Endothelial cell of umbilical vein (primary cell): Measurements from ENCODE around the gene ZNF43. TPM values are rescaled to one million over a fixed set of nuclear protein-coding genes. Genes with fewer than 3 reads are reported as not detected.

Experiments used
- BruUV-seq: library from RNA; stranded (reverse); fragments of 400-500 nt; replicated peaks from 2 replicates; lab custom pipeline; 2021; lab: Mats Ljungman, UMichigan
- CTCF ChIA-PET: fragments of 300-600, 350-600 bp; sonication (Branson Sonifier 250); formaldehyde crosslinking; loops from one replicate; lab custom pipeline; 2021; ENCODE audit warnings: antibody characterized with exemption, inconsistent platforms; lab: Charles Lee
- POLR2A ChIA-PET: fragments of 300-600, 350-600 bp; sonication (Branson Sonifier 250); formaldehyde crosslinking; loops from one replicate; lab custom pipeline; 2021; ENCODE audit warnings: antibody characterized with exemption, inconsistent platforms; lab: Charles Lee
- DNase-seq: peaks from one replicate; pipeline ENCODE4 v3.0.0-alpha.2; 2011; ENCODE audit warnings: low read depth, low spot score
- FAIRE-seq: peaks from 2 replicates; lab custom pipeline; 2011; peaks lifted over from hg19 to GRCh38; lab: Jason Lieb, UNC
- H2AFZ ChIP-seq: 2 replicates; pipeline ENCODE4 v1.6.0; 2012; ENCODE audit warnings: low read depth, low read length, control low read depth, inconsistent platforms
- H3K27ac ChIP-seq: 2 replicates; pipeline ENCODE4 v1.5.1; 2011; ENCODE audit warnings: low read depth, mild to moderate bottlenecking, control low read depth, low read length, moderate library complexity; ENCODE audit not compliant: insufficient read depth
- H3K27me3 ChIP-seq, 2 experiments: 2 replicates each; pipeline versions ENCODE4 v1.6.0 to v1.6.1; 2011; ENCODE audit warnings: low read length in 2 of 2, mixed read lengths in 1 of 2; ENCODE audit not compliant: control insufficient read depth in 2 of 2, insufficient read depth in 2 of 2
- H3K36me3 ChIP-seq, 2 experiments: 2 replicates in 1 of 2; 3 replicates in 1 of 2; pipeline ENCODE4 v1.5.1; 2011; ENCODE audit warnings: low read length in 2 of 2, mild to moderate bottlenecking in 1 of 2, moderate library complexity in 1 of 2; ENCODE audit not compliant: control insufficient read depth in 2 of 2, insufficient read depth in 2 of 2; ENCODE audit errors: extremely low read depth in 1 of 2
- H3K4me1 ChIP-seq: 3 replicates; pipeline ENCODE4 v1.5.1; 2011; ENCODE audit warnings: mild to moderate bottlenecking, low read length; ENCODE audit not compliant: control insufficient read depth, insufficient read depth; ENCODE audit errors: extremely low read depth
- H3K4me2 ChIP-seq: 2 replicates; pipeline ENCODE4 v1.6.1; 2011; ENCODE audit warnings: low read length, control low read depth, mixed read lengths; ENCODE audit not compliant: insufficient read depth
- H3K4me3 ChIP-seq, 3 experiments: fragments of 200-600 bp in 1 of 3; sonication (generic), shearing (Covaris generic) in 1 of 3; replicated peaks in 1 of 3; 2 replicates each; pipeline ENCODE4 v1.5.1; 2011 to 2016; ENCODE audit warnings: control low read depth in 3 of 3, low read length in 3 of 3, mild to moderate bottlenecking in 2 of 3, inconsistent platforms in 1 of 3, low read depth in 1 of 3, moderate library complexity in 1 of 3; ENCODE audit not compliant: insufficient read depth in 1 of 3
- H3K79me2 ChIP-seq: 2 replicates; pipeline ENCODE4 v1.6.0; 2012; ENCODE audit warnings: low read length, inconsistent platforms; ENCODE audit not compliant: control insufficient read depth, insufficient read depth
- H3K9ac ChIP-seq: replicated peaks from 2 replicates; pipeline ENCODE3; 2011; ENCODE audit warnings: low read length, control low read depth; ENCODE audit not compliant: insufficient read depth; ENCODE audit errors: extremely low read depth
- H3K9me1 ChIP-seq: replicated peaks from 3 replicates; pipeline ENCODE4 v1.6.0; 2011; ENCODE audit warnings: mild to moderate bottlenecking, low read length; ENCODE audit not compliant: control insufficient read depth, insufficient read depth; ENCODE audit errors: extremely low read depth
- H3K9me3 ChIP-seq: replicated peaks from 2 replicates; pipeline ENCODE4 v1.5.1; 2012; ENCODE audit warnings: low read length, inconsistent platforms; ENCODE audit not compliant: control insufficient read depth, insufficient read depth
- H4K20me1 ChIP-seq: replicated peaks from 2 replicates; pipeline ENCODE3; 2011; ENCODE audit warnings: mild to moderate bottlenecking, low read length; ENCODE audit not compliant: control insufficient read depth, insufficient read depth; ENCODE audit errors: extremely low read depth
- CTCF ChIP-seq, 2 donors: IDR thresholded peaks; 1 replicate in 1 of 2; 2 replicates in 1 of 2; pipeline ENCODE4 v1.5.1; 2011; ENCODE audit warnings: low read length in 2 of 2, mild to moderate bottlenecking in 2 of 2, moderate library complexity in 2 of 2, control low read depth in 1 of 2, inconsistent platforms in 1 of 2, low read depth in 1 of 2; ENCODE audit not compliant: insufficient read depth in 1 of 2; ENCODE audit errors: extremely low read depth in 1 of 2
- EZH2 ChIP-seq: IDR thresholded peaks from 2 replicates; pipeline ENCODE4 v1.6.1; 2012; ENCODE audit warnings: borderline replicate concordance, low read depth, mild to moderate bottlenecking, moderate library complexity, low read length, inconsistent platforms; ENCODE audit not compliant: severe bottlenecking
- GATA2 ChIP-seq: IDR thresholded peaks from 2 replicates; pipeline ENCODE4 v1.7.0; 2011; ENCODE audit warnings: low read depth, mild to moderate bottlenecking, moderate library complexity, mixed read lengths, low read length; ENCODE audit not compliant: insufficient read length, insufficient read depth
- JUN ChIP-seq: IDR thresholded peaks from 2 replicates; pipeline ENCODE4 v1.6.1; 2011; ENCODE audit warnings: borderline replicate concordance, low read depth; ENCODE audit not compliant: insufficient read length, insufficient read depth
- MAX ChIP-seq: IDR thresholded peaks from 2 replicates; pipeline ENCODE4 v1.6.1; 2011; ENCODE audit not compliant: insufficient read depth, insufficient read length
- MYC ChIP-seq: IDR thresholded peaks from one replicate; pipeline ENCODE4 v1.6.1; 2011; ENCODE audit warnings: mild to moderate bottlenecking, low read depth, low read length
- POLR2A ChIP-seq: IDR thresholded peaks from 2 replicates; pipeline ENCODE4 v1.6.1; 2012; ENCODE audit warnings: low read depth, mild to moderate bottlenecking, control low read depth, low read length
- POLR2AphosphoS5 ChIP-seq: IDR thresholded peaks from 2 replicates; pipeline ENCODE4 v1.6.1; 2012; ENCODE audit warnings: low read depth, mild to moderate bottlenecking, control low read depth, low read length, moderate library complexity; ENCODE audit not compliant: insufficient read depth
- dilution Hi-C: fragments of 300-500 bp; cut with MboI; formaldehyde crosslinking; loops from one replicate; pipeline ENCODE4 v1.15.0; 2019; ENCODE audit warnings: low sequenced_read_pairs; ENCODE audit not compliant: extremely low pct_ligation_motif_present
- intact Hi-C: fragments of 100-400 bp; cut with micrococcal nuclease; formaldehyde crosslinking; loops from one replicate; pipeline ENCODE4 v1.10.0; 2022
- polyA plus RNA-seq, 4 experiments: library from polyadenylated mRNA; depleted of rRNA in 3 of 4; stranded (reverse) in 3 of 4; unstranded in 1 of 4; fragments of >200 nt; gene quantifications; 2 replicates each; pipeline versions ENCODE4 v1.2.1 to v1.2.3, GENCODE V29; 2011 to 2012; ENCODE audit warnings: missing spikeins in 1 of 4
- total RNA-seq: library from RNA; stranded (reverse); gene quantifications from 2 replicates; pipeline ENCODE4 v1.2.3, GENCODE V29; 2021

ZNF43 gene
- total and polyA plus RNA-seq, 2 donors (not counting 3 experiments of a cell fraction or from before 2014, with no cell fraction given), result 6.4 to 21.1 TPM

GRCh38 chr19:21841081-21841480 is 5.1 kb upstream of the ZNF43 start:
- no peak for FAIRE-seq
- dilution Hi-C loops, result no loop called here
- no peak overlapping the region for H3K27ac ChIP-seq

GRCh38 chr19:21839976-21840375 is 4.0 kb upstream of the ZNF43 start:
- no peaks in the 10 kb centered on the region for H3K9me1 ChIP-seq
- H3K4me3 ChIP-seq, result no peak overlapping the region
- DNase-seq (no peak), FAIRE-seq (no peak)
- intact Hi-C loops (loop anchor here (10.0 kb wide), 1 partner anchor 815 kb away; the partner anchor contains the start of gene ZNF430), dilution Hi-C loops (no loop called here)
- peaks cover 20 to 22% of the 10 kb centered on the region in 2 experiments for H3K36me3 ChIP-seq
- no peaks in the 10 kb centered on the region for H3K27me3 ChIP-seq
- POLR2A ChIA-PET, result no interaction called here
- H3K4me1 ChIP-seq, result no peaks in the 10 kb centered on the region
- H3K9me3 ChIP-seq, result no peaks in the 10 kb centered on the region
- H3K79me2 ChIP-seq, result no peaks in the 10 kb centered on the region
- H4K20me1 ChIP-seq, result no peaks in the 10 kb centered on the region
- BruUV-seq, result no TSS peak
- no peak overlapping the region for H3K27ac ChIP-seq
- CTCF ChIA-PET, result no interaction called here
- TF ChIP-seq MYC (no peak), POLR2A (no peak), JUN (no peak), CTCF (IDR thresholded peaks at IDR 0.05; ENCODE audit: extremely low read depth in 1 of 2, insufficient read depth in 1 of 2, low read depth in 1 of 2, low read length in 2 of 2) (no peak), MAX (no peak), EZH2 (no peak)
- no peak overlapping the region for H3K4me2 ChIP-seq
- H2AFZ ChIP-seq, result no peak overlapping the region
- H3K9ac ChIP-seq, result no peak overlapping the region

More at GRCh38 chr19:21841081-21841480, 5.1 kb upstream of the ZNF43 start:
- no peaks in the 10 kb centered on the region for H3K27me3 ChIP-seq
- no peaks in the 10 kb centered on the region for H3K9me3 ChIP-seq
- ChIA-PET CTCF (interaction anchor here (0.6 kb wide), 1 partner anchor 14 kb away, joined by 4 read pairs; no protein-coding TSS in a partner anchor), POLR2A (interaction anchor here (0.5 kb wide), 1 partner anchor 28 kb away, joined by 3 read pairs; no protein-coding TSS in a partner anchor)
- H3K9me1 ChIP-seq, result no peaks in the 10 kb centered on the region
- no peak for DNase-seq
- H3K4me2 ChIP-seq, result no peak overlapping the region
- BruUV-seq, result no TSS peak
- no peak overlapping the region for H3K4me3 ChIP-seq
- intact Hi-C loops, result no loop called here
- TF ChIP-seq JUN, result no peak
- no peak for TF ChIP-seq POLR2AphosphoS5
- no peak for TF ChIP-seq MAX
- TF ChIP-seq MYC, result no peak
- TF ChIP-seq GATA2, result no peak
- H3K36me3 ChIP-seq, result peaks cover 22 to 23% of the 10 kb centered on the region in 2 experiments
- no peaks in the 10 kb centered on the region for H3K4me1 ChIP-seq
- no peak overlapping the region for H2AFZ ChIP-seq
- no peaks in the 10 kb centered on the region for H4K20me1 ChIP-seq
- no peak overlapping the region for H3K9ac ChIP-seq
- no peaks in the 10 kb centered on the region for H3K79me2 ChIP-seq
